GM21381 (cell line): ENCODE results near the gene DCDC2.
A peak's percentile ranks its signal among the peaks of the same experiment; 100 is the strongest.
"Not testable (repeated sequence)": the region's sequence is repeated elsewhere in the genome, so short reads cannot be mapped to it uniquely, and the experiment has no call there.

Source experiments
- ATAC-seq: cut with Tn5 transposase; IDR thresholded peaks from one replicate; pipeline ENCODE4 v1.9.1; 2021; ENCODE audit warnings: mild to moderate bottlenecking, moderate library complexity; ENCODE audit not compliant: unreplicated experiment

Gene DCDC2

DNA sequence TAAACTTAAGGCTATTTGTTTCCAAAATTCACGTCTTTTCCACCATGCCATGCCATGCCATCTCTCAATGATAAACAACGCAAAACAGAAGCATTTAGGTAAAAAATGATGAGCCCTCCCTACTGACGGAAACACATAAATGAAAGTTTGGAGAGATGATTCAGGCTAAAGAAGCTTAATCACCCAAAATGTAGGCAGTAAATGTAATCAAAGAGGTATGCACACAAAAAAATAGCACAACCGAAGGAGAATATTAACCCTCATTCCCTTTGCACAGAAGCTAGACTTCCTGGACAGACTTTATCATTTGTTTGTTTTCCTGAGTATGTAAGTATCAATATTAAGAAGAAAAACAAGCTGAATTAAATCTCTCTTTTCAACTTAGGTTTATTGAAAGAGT is 28.8 kb downstream of the DCDC2 start:
- no peak for ATAC-seq

DNA sequence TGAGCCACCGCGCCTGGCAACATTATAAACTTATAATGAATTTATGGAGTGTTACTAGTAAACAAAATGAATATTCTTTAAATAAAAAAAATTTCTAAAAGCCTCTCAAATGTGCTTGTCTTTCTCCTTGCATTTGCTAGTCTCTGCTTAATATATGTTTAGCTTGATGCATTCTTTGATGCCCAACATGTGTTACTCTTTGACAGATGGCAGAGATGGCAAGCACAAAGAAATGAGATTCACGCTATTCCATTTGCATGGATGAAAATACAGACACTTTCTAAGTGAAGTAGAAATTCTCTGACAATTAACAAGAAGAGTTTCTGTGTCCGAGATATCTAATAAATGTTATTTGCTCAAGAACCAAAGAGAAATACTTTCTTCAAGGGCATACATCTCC is 30.1 kb downstream of the DCDC2 start:
- no peak for ATAC-seq

DNA sequence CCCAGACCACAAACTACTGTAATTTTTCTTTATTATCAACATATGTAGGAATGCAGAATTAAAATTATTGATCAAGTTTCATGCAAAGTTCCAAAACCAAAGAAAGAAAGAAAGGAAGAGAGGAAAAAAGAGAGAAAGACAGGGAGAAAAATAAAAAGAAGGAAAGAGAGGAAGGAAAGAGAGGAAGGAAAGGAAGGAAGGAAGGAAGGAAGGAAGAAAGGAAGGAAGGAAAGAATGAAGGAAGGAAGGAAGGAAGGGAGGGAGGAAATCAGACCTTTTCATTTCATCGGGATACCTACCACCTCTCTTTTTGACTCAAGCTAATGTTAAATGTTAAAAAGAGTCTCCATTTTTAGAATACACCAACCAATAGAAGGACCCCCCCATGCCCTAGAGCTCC is 31.9 kb downstream of the DCDC2 start:
- no peak for ATAC-seq

DNA sequence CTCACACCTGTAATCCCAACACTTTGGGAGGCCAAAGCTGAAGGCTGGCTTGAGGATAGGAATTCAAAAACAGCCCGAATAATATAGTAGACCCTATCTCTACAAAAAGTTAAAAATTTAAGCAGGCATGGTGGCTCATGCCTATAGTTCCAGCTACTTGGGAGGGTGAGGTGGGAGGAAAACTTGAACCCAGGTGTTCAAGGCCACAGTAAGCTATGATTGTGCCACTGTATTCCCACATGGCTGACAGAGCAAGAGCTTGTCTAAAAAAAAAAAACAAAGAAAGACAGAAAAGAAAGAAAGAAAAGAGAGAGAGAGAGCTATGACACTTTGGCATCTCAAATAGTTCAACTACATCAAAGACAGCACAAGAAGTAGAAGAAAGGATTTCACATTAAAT is 33.2 kb downstream of the DCDC2 start:
- no peak for ATAC-seq

DNA sequence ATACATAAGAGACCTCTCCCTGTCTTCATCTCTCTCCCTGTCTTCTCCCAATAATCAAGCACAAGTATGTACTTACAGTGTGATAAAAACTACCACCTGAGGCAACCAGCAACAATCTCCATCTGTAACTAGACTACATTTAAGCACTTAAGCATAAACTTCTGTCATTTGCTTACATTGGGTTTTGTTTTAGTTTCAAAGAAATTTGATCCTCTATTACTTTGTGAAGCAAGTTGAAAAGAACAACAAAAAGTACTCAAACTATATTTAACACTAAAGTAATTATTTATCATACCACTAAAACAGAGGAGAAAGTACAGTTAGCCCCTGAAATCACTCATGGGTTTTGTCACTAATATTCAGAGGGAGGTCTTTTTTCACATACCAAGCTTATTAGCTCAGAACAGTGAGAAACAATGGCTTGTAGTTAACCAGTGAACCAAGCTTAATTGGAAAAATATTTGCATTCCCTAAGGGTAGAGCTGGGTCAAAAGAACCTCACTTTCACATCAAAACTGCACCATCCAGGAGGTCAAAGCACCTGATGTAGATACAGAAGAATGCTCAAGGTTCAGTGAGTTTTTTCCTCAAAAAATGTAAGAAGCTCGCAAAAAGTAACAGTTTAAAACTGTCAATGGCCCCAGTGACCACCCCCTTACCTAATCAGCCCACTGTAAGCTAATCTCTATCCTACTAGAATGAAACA is 34.1 kb downstream of the DCDC2 start:
- no peak for ATAC-seq

DNA sequence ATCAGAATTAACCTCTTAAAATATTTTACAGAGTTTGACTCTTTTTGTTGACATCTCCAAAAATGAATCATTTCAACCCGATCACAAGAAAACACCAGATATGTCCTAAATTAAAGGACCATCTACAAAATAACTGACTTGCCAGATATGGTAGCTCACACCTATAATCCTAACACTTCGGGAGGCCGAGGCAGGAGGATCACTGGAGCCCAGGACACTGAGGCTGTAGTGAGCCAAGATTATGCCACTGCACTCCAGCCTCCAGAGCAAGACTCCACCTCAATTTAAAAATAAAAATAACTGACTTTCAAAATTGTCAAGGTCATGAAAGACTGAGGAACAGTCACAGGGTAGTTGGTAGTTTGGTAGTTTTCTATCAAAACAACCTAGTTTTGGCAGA is 34.9 kb downstream of the DCDC2 start:
- no peak for ATAC-seq

DNA sequence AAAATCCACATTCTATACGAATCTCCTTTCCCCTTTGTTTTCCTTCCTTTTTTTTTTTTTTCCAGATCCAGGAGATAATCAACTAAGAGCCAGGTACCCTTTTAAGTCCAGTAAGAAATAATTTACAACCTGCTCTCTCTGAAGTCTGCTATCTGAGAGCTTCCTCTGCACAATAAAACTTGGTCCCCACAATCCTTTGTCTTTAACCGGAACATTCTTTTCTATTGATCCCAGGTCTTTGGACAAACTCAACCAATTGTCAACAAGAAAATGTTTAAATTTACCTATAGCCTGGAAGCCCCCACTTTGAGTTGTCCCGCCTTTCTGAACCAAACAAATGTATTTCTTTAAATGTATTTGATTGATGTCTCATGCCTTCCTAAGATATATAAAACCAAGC is 35.4 kb downstream of the DCDC2 start:
- not testable (repeated sequence) for ATAC-seq

DNA sequence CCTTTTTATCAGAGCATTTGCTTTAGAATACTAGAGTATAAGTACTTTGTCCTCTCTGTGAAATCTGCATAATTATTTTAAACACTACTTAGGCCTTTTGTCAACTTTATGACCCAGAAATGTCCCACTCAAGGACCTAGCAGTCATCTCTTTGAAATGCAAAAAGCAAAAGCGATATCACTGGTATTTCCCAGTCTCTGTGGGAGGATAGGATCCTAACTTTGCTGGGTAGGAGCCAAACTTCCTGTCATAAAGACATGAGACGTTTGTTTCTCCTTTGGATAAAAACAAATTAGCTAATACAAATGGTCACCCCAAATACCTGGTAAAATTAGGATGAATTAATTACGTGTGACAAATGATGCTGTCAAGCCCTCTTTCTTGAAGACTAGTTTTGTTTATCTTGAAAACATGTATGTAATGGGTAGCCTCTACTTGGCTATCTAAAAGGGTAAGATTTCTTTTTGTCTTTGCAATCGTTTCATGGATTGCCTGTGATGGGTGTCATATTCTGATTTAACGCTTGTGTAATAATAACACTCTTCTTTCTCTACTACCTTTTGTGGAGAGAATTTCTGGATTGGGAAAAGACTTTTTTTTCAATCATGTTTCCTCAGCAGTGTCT is 36.2 kb downstream of the DCDC2 start:
- no peak for ATAC-seq

DNA sequence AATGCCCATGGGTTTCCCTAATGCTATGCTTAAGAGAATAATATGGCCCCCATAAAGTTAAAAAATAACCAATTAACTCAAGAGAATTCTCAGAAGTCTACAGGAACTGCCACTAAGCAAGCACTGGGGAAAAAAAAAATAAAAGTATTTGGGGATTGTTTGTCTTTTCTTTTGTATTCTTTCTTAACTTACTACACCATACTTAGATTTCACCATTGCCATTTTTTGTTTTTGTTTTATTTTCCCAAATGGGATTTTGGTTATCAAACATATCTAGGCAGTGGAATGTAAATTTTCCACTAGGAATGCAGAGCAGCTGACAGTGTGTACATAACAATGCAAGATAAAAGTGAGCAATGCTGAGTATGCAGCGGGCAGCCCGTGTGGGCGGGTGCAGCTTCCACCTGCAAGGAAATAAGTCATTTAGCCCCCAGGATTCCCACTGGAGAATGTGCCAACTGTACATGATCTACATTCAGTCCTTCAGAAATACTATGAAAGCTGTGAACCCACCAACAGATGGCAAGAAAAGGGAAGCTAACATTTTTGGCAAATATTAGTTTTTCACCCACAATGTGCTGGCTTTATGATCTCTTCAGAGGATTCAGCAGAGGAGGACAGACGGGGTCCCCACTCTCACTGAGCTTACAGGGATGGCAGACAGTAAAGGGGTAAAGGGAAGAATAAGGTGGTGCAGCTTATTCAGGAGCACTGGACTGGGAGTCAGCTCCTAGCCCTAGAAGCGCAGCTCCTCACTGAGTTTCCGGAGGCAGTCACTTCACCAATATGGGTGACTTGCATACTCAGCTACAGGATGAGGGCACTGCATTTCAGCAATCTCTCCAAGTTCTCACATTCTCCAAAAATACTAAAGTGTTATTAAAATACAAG is 44.4 kb downstream of the DCDC2 start:
- no peak for ATAC-seq

DNA sequence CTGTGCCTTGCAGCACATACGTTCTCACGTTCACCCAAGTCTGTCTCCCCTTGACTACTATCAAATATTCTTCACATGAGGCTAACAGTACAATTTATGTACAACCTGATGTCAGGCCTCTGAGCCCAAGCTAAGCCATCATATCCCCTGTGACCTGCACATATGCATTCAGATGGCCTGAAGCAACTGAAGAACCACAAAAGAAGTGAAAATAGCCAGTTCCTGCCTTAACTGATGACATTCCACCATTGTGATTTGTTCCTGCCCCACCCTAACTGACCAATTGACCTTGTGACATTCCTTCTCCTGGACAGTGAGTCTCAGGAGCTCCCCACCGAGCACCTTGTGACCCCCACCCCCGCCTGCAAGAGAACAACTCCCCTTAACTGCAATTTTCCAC is 46.1 kb downstream of the DCDC2 start:
- not testable (repeated sequence) for ATAC-seq

DNA sequence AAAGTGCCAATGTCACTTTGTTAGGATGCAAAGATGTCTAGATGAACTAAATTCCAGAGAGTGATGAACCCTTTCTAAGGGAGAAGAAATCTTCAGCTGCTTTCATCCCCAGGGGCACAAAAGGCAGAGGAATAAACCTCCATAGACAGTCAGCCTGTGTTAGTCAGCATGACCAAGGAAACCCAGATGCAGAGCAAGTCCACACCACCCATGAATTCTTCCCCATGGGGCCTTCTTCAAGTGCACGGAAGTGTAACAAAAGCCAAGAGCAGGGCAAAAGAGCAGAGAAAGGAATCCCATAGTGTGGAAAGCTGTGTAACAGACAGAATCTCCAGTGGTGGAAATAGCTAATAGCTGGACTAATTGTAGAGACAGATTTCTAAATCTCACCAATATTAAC is 50.0 kb downstream of the DCDC2 start:
- ATAC-seq, result no peak

DNA sequence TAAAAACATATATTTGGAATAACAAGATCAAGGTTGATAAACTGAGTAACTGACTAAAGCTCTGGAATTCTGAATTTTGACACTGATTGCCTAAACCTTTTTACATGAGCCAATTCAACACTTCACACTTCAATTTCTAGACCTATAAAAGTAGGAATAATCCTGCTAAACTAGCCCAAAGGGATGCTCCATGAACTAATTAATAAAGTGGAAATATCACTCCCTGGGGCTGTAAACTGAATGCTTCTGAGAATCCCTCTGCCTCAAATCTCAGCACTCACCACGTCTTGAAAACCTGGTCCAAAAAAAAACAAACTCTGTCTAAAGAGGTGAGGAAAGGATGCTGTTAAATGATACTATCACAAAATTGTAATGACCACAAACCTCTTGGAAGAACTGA is 50.9 kb downstream of the DCDC2 start:
- no peak for ATAC-seq

DNA sequence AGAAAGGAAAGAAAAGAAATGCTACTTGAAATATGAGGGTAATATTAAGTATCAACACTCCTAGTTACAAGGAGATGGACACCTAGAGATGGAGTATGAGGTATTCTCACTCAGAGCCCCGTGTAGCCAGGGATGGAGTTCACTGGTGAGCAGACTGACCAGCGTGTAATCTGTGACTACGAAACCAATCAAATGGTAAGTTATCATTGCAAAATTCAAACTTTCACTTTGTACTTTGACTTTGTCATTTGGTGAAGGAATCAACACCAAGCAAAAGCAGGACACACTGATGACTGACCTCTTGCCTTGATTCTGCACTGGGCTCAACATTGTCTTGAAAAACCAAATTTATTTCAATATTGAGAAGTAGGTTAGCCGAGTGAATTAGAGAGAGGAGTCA is 51.8 kb downstream of the DCDC2 start:
- no peak for ATAC-seq

DNA sequence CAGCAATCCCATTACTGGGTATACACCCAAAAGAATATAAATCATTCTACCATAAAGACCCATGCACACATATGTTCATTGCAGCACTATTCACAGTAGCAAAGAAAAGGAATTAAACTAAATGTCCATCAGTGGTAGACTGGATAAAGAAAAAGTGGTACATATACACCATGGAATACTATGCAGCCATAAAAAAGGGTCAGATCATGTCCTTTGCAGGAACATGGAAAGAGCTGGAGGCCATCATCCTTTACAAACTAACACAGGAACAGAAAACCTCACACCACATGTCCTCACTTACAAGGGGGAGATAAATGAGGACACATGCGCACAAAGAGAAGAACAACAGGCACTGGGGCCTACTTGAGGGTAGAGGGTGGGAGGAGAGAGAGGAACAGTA is 60.9 kb downstream of the DCDC2 start:
- no peak for ATAC-seq

DNA sequence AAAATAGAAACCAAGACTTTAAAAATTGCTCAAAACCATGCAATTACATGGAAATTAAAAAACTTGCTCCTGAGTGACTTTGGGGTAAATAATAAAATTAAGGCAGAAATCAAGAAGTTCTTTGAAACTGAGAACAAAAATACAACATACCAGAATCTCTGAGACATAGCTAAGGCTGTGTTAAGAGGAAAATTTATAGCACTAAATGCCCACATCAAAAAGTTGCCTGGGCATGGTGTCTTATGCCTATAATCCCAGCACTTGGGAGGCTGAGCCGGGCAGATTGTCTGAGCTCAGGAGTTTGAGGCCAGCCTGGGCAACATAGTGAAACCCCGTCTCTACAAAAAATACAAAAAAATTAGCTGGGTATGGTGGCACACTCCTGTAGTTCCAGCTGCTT is 64.0 kb downstream of the DCDC2 start:
- not testable (repeated sequence) for ATAC-seq

DNA sequence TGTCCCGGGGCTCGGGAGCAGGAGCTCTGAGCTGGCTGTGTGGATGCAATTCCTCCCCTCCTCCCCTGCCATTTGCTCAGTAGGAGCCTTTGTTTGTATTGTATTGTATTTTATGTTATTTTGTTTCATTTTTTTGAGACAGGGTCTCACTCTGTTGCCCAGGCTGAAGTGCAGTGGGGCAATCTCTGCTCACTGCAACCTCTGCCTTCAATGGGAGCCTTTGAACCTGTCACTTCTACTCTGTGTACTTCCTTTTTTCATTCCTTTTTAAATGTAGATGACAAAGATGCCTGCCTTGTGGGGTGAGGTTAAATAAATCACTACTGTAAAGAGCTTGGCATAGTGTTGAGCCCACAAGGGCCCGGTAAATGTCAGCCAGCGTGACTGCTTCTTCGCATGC is 70.6 kb downstream of the DCDC2 start:
- ATAC-seq, result no peak

DNA sequence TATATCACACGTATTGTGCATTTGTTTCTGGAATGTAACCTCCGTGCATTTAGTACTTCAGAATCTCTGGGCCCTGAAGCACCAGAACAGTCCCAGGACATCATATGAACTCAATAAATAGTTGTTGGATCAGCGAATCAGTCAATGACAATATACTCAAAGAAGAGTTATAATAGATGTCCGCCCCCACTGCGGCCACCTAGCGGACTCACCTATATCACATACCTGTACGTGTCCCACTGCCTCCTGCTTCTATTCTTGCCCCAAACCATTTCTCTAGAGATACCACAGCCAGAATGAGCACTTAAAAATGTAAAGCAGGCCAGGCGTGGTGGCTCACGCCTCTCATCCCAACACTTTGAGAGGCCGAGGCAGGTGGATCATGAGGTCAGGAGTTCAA is 73.9 kb downstream of the DCDC2 start:
- peak; percentile 7 for ATAC-seq

DNA sequence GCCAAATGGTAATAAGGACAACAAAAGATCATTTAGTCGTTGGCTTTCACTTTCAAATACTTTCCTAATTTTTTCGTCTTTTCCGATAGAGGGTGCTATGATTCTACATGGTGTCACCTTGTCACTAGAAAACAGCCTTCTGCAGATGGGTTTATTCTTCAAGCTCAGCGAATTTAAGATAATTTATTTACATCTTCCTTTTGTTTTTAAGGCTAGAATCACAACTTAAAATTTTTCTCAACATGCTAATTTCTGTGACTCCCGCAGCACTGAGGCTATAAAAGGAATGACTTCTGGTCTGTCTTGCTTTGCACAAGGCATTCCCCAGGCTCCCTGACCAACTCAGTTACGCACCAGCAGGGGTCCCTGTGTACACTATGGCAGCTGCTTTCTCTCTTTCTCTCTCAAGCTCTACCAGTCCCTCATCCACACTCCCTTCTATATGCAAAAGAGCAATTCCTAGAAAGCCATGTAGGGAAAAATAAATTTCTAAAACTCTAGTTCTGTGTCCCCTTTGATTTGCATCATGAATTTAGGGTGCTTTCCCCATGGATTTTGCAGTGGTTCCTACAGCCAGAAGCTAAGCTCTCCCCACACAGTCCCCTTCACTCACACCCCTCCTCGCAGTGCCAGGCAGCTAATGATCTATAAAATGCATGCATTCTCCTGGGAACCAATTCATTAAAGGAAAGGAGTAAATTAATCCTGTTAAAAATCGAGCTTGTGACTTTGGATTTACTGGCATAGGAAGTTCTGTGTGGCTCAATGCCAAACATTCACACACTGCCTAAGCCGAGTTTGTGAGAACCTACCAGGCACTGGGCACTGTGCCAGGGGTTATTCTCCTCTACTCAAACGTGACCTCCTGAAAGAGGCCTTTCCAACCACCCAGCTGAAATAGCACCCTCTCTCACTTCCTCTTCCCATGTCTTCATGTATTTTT is 74.5 kb downstream of the DCDC2 start:
- ATAC-seq, result peak; percentile 79

DNA sequence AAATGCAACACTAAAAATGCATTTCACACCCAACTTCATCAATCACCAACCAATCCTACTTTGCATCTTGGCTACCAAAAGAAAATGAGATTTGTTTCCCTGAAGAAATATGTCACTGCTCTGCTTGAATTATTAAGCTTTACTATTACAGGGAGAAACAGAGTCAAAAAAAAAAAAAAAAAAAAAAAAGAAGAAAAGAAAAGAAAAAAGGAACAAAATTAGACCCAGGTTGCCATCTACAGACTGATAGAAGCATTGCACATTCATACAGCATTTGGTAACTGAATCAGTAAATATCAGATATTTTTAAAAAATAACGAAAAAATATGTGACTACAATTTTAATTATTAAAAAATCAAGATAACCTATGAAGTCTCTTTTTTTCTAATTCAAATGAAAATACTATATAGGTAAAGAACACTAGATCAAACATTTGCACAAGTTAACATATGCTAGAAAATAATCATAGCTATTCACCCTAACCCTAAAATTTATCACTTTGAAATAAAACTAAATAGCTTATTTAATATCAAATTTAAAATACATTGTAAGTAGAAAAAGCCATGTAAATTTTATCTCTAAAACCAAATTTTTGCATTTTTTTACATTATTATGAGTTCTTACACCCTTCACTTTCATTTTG is 83.3 kb downstream of the DCDC2 start:
- ATAC-seq, result no peak

DNA sequence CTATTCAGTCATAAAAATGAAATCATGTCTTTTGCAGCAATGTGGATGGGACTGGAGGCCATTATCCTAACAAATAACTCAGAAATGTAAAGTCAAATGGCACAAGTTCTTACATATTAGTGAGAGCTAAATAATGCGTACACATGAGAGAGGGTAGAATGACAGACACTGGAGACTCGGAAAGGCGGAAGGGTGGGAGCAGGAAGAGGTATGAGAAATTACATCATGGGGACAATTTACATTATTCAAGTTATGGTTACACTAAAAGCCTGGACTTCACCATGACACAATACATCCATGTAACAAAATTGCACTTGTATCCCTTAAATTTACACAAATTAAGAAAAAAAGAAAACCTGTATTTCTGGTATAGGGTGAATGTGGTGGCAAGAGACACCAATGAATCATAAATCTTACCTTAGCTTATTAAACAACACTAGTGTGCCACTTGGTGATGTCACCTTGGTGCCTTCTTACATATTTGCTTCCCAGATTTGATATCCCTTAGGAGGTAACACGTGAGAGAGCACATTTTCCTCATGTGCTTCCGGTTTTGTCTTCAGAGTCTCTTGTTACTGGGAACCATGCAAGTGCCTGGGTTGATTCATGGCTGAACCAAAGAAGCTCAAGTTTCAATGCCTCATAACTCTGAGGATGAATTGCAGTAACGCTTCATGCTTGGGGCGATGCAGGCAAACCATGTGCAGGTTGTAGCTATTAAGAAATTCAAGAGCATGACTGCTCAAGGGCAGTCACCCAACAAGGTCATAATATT is 84.6 kb downstream of the DCDC2 start:
- ATAC-seq, result no peak
